Stimulated activated naive CD8-positive, alpha-beta T cell treated with anti-CD3 and anti-CD28 coated beads, Interleukin-15, Interleukin-2, amounts not matched to agents 100 ng/mL and 50 ng/mL, for 24 hours (primary cell): ENCODE results near the gene SLC5A5.

ENCODE experiments used
- H3K27ac Mint-ChIP-seq: one replicate; pipeline ENCODE4 v1.8.0; 2021; ENCODE audit warnings: mild to moderate bottlenecking, mixed read lengths
- H3K27me3 Mint-ChIP-seq: one replicate; pipeline ENCODE4 v1.8.0; 2021; ENCODE audit warnings: mixed read lengths
- H3K36me3 Mint-ChIP-seq: one replicate; pipeline ENCODE4 v1.8.0; 2021; ENCODE audit warnings: low read depth, mixed read lengths
- H3K4me1 Mint-ChIP-seq: one replicate; pipeline ENCODE4 v1.8.0; 2021; ENCODE audit warnings: low read depth, mixed read lengths
- H3K4me3 Mint-ChIP-seq: one replicate; pipeline ENCODE4 v1.8.0; 2021; ENCODE audit warnings: mild to moderate bottlenecking, mixed read lengths
- H3K9me3 Mint-ChIP-seq: one replicate; pipeline ENCODE4 v1.8.0; 2021; ENCODE audit warnings: mixed read lengths

The SLC5A5 gene

GRCh38 chr19:17841810-17842662 is 29.7 kb upstream of the SLC5A5 start:
- H3K27ac Mint-ChIP-seq, result no peak overlapping the region

GRCh38 chr19:17842663-17843291 is 29.0 kb upstream of the SLC5A5 start:
- peaks cover 43% of the 10 kb centered on the region for H3K4me1 Mint-ChIP-seq
- H3K36me3 Mint-ChIP-seq, result peaks cover 51% of the 10 kb centered on the region
- no peaks in the 10 kb centered on the region for H3K9me3 Mint-ChIP-seq
- no peak overlapping the region for H3K27ac Mint-ChIP-seq
- H3K27me3 Mint-ChIP-seq, result no peaks in the 10 kb centered on the region
- no peak overlapping the region for H3K4me3 Mint-ChIP-seq

More at GRCh38 chr19:17841810-17842662, 29.7 kb upstream of the SLC5A5 start:
- Mint-ChIP-seq H3K4me1 (peaks cover 44% of the 10 kb centered on the region), H3K36me3 (peaks cover 56% of the 10 kb centered on the region), H3K4me3 (no peak overlapping the region), H3K27me3 (no peaks in the 10 kb centered on the region), H3K9me3 (no peaks in the 10 kb centered on the region)

- H3K4me3 Mint-ChIP-seq, result no peak overlapping the region
- no peaks in the 10 kb centered on the region for H3K9me3 Mint-ChIP-seq
- H3K27ac Mint-ChIP-seq, result no peak overlapping the region
- no peaks in the 10 kb centered on the region for H3K27me3 Mint-ChIP-seq
- peaks cover 43% of the 10 kb centered on the region for H3K4me1 Mint-ChIP-seq
- peaks cover 45% of the 10 kb centered on the region for H3K36me3 Mint-ChIP-seq
These were observed 28.4 kb upstream of the SLC5A5 start for GRCh38 chr19:17843292-17843827.

GRCh38 chr19:17843908-17844490 is 27.7 kb upstream of the SLC5A5 start:
- H3K36me3 Mint-ChIP-seq, result peaks cover 40% of the 10 kb centered on the region
- peak overlapping the region; percentile 6 for H3K4me3 Mint-ChIP-seq
- H3K27me3 Mint-ChIP-seq, result no peaks in the 10 kb centered on the region
- no peaks in the 10 kb centered on the region for H3K9me3 Mint-ChIP-seq
- H3K4me1 Mint-ChIP-seq, result peaks cover 48% of the 10 kb centered on the region
- H3K27ac Mint-ChIP-seq, result peak overlapping the region; percentile 30

- Mint-ChIP-seq H3K27me3 (no peaks in the 10 kb centered on the region), H3K9me3 (no peaks in the 10 kb centered on the region), H3K4me1 (peaks cover 65% of the 10 kb centered on the region), H3K27ac (peak overlapping the region; percentile 98), H3K36me3 (peaks cover 25% of the 10 kb centered on the region), H3K4me3 (peak overlapping the region; percentile 91)
These were observed 25.6 kb upstream of the SLC5A5 start for GRCh38 chr19:17846146-17846545.

DNA sequence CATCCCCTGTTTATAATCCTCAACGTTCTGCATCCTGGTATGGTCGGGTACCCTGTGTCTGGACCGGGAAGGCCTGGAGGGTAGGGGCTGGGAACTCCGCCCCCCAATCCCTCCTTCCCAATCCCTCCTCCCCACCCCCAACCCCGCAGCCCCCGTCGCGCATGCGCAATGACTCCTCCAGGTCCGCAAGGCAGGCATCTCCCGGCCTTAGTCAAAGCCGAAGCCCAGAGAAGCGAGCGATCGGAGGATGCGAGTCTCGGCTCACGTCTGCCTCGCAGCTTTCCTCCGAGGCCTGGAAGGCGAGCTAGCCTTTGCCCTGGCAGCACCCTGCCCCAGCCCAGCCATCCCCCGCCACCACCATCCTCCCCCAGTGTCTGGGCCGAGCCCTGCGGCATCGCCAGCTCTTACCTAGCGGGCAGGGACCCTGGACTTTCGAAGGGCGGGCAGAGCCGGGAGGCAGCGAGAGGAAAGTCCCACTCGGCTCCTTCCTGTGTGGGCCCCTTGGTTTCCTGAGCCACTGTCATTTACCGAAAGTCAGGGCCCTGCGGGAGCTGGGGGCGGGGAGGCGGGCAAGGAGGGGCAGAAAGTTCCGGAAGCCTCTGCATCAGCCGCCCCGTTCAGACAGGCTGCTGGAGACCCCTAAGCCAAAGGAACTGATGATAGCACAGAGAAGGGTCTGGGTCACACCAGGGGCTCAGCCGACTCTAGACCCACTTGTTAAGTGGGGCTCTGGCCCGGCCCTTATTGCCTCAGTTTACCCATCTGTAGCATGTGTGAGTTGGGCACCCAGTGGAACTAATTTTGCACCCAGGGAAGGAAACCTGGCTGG is 24.0 kb upstream of the SLC5A5 start, which contains the start of gene JAK3:
Gene JAK3 (minus strand): TSS at position 445 of the 829 bp plus-strand sequence. CDS start 3,565 bp downstream, outside the sequence.
- Mint-ChIP-seq H3K27me3 (no peaks in the 10 kb centered on the region), H3K36me3 (peaks cover 23% of the 10 kb centered on the region), H3K27ac (peak within 1 kb of the TSS; percentile 98), H3K9me3 (no peaks in the 10 kb centered on the region), H3K4me3 (peak within 1 kb of the TSS; percentile 91), H3K4me1 (peaks cover 72% of the 10 kb centered on the region)

DNA sequence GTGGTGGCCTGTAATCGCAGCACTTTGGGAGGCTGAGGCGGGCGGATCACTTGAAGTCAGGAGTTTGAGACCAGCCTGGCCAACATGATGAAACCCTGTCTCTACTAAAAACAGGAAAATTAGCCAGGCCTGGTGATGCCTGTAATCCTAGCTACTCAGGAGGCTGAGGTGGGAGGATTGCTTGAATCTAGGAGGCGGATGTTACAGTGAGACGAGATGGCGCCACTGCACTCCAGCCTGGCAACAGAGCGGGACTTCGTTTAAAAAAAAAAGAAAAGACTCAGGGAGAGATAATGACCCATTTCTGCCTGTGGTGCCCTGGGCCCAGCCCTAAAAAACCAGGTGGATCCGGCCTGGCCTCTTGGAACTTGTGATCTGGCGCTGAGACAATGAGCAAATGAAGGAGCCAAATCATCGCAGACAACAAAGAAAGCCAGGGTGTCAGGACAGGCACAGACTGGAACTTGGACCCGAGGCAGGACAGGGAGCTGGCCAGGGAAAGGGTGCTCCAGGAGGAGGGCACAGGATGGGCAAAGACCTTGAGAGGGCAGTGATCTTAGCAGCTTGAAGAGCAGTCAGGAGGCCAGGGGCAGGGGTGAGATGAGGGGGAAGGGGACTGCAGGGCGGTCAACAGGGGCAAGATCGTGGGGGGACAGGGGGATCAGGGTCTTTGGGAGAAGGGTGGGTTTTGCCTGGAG is 23.0 kb upstream of the SLC5A5 start:
- no peaks in the 10 kb centered on the region for H3K9me3 Mint-ChIP-seq
- peaks cover 66% of the 10 kb centered on the region for H3K4me1 Mint-ChIP-seq
- H3K27ac Mint-ChIP-seq, result peak overlapping the region; percentile 98
- H3K4me3 Mint-ChIP-seq, result peak overlapping the region; percentile 91
- H3K36me3 Mint-ChIP-seq, result peaks cover 14% of the 10 kb centered on the region
- no peaks in the 10 kb centered on the region for H3K27me3 Mint-ChIP-seq

- peaks cover 32% of the 10 kb centered on the region for H3K4me1 Mint-ChIP-seq
- no peaks in the 10 kb centered on the region for H3K27me3 Mint-ChIP-seq
- no peak overlapping the region for H3K4me3 Mint-ChIP-seq
- no peaks in the 10 kb centered on the region for H3K9me3 Mint-ChIP-seq
- no peak overlapping the region for H3K27ac Mint-ChIP-seq
- no peaks in the 10 kb centered on the region for H3K36me3 Mint-ChIP-seq
These were observed 17.7 kb upstream of the SLC5A5 start for GRCh38 chr19:17854061-17854460.

GRCh38 chr19:17855280-17856152 is 16.2 kb upstream of the SLC5A5 start:
- Mint-ChIP-seq H3K36me3 (peaks cover 10% of the 10 kb centered on the region), H3K27me3 (no peaks in the 10 kb centered on the region), H3K4me1 (peaks cover 34% of the 10 kb centered on the region), H3K4me3 (no peak overlapping the region), H3K27ac (no peak overlapping the region), H3K9me3 (no peaks in the 10 kb centered on the region)

DNA sequence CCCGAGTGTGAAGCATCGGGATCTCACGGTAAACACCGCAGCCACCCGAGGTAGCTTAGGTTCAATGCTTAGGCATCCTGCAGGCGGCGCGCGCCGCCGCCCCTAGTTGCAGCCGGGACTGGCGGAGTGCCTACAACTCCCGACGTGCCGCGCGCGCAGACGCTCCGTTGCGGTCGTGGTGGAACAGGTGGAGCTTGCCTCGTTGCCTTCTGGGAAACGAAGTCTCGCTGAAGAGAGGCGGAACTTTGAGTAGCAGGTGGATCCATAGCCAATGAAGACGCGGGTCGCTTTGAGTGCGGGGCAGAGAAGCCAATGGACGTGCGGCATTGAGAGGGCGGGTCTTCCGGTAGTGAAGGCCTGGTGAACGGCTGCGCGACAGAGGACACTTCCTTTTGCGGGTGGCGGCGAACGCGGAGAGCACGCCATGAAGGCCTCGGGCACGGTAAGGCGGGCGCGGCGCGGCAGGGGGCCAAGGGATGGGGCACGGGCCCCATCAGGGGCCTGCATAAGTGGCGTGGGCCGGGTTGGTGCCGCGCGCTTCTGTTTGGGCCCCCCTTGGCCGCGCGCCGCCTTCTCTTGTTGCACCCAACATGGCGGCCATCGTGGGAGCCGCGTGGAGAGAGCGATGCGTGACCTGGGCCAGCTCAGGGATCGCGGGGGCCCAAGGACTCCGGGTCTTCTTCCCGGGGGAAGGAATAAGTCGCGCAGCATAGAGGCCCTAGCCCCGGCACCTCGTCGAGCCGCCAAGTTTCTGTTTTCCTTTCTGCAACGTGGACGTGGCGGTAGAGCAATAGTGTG is 12.0 kb upstream of the SLC5A5 start, which contains the start of gene RPL18A:
Gene RPL18A (plus strand): TSS at position 378 of the 798 bp plus-strand sequence. CDS start 47 bp downstream, at position 425.
- Mint-ChIP-seq H3K36me3 (peaks cover 49% of the 10 kb centered on the region), H3K4me3 (peak within 1 kb of the TSS; percentile 99)

DNA sequence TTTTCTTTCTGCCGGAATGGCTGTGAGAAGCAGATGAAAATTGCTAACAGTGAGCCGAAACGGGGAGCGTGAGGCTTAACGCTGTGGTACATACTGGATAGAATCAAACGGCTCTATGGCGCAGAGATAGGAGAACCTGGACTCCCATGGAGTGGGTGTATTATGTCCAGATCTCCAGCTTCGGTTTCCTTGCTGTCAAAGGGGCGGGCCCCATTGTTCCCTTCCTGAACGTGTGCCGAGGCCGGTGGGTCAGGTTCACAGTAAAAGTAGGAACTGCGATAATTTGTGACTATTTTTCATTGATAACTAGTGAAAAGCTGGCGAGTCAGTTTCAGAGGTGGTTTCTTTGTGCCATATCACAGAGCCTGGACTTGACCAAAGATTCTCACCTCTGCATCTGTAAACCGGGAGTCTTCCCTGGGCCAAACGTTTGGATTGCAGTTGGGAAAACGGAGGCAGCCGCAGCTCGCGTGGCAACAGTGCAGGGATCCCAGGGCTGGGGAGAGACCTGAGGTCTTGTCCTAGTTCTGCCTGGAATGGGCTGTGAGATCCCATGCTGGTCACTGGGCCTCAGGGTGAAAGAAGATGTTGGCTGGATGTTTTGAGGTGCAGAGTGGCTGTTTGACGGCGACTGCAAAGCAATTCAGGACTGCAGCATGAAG is 11.3 kb upstream of the SLC5A5 start:
- H3K27me3 Mint-ChIP-seq, result no peaks in the 10 kb centered on the region
- peaks cover 52% of the 10 kb centered on the region for H3K4me1 Mint-ChIP-seq
- peak overlapping the region; percentile 100 for H3K27ac Mint-ChIP-seq
- peaks cover 54% of the 10 kb centered on the region for H3K36me3 Mint-ChIP-seq
- no peaks in the 10 kb centered on the region for H3K9me3 Mint-ChIP-seq
- peak overlapping the region; percentile 99 for H3K4me3 Mint-ChIP-seq

More for the DNA sequence above, 12.0 kb upstream of the SLC5A5 start, which contains the start of gene RPL18A:
- Mint-ChIP-seq H3K9me3 (no peaks in the 10 kb centered on the region), H3K27me3 (no peaks in the 10 kb centered on the region), H3K27ac (peak within 1 kb of the TSS; percentile 100), H3K4me1 (peaks cover 54% of the 10 kb centered on the region)

GRCh38 chr19:17860993-17861360 is 10.8 kb upstream of the SLC5A5 start:
- Mint-ChIP-seq H3K4me3 (peak overlapping the region; percentile 99), H3K4me1 (peaks cover 49% of the 10 kb centered on the region), H3K27ac (peak overlapping the region; percentile 100), H3K27me3 (no peaks in the 10 kb centered on the region), H3K36me3 (peaks cover 54% of the 10 kb centered on the region), H3K9me3 (no peaks in the 10 kb centered on the region)
